Activated CD4-positive, alpha-beta T cell treated with anti-CD3 and anti-CD28 coated beads, Interleukin-2, amount 10 ng/mL, durations not matched to agents 7 days and 5 days (primary cell): ENCODE results near the gene HSPD1. TPM values are rescaled to one million over a fixed set of nuclear protein-coding genes. Genes with fewer than 3 reads are reported as not detected.
A peak's percentile ranks its signal among the peaks of the same experiment; 100 is the strongest.
"Not testable (repeated sequence)": the region's sequence is repeated elsewhere in the genome, so short reads cannot be mapped to it uniquely, and the experiment has no call there.

Experiments
- CTCF ChIA-PET: fragments of 350-600 bp; sonication (Branson Sonifier 250); formaldehyde crosslinking; loops from one replicate; lab custom pipeline; 2021; ENCODE audit warnings: antibody characterized with exemption; lab: Charles Lee
- POLR2A ChIA-PET: fragments of 350-600 bp; sonication (Branson Sonifier 250); formaldehyde crosslinking; loops from one replicate; lab custom pipeline; 2021; ENCODE audit warnings: antibody characterized with exemption; lab: Charles Lee
- DNase-seq: peaks from one replicate; pipeline ENCODE4 v3.0.0-alpha.2; 2020
- H3K27ac Mint-ChIP-seq: one replicate; pipeline ENCODE4 v1.8.0; 2021; ENCODE audit warnings: mild to moderate bottlenecking, moderate library complexity, mixed read lengths
- H3K27me3 Mint-ChIP-seq: one replicate; pipeline ENCODE4 v1.8.0; 2021; ENCODE audit warnings: mixed read lengths
- H3K36me3 Mint-ChIP-seq: one replicate; pipeline ENCODE4 v1.8.0; 2021; ENCODE audit warnings: low read depth, mixed read lengths
- H3K4me1 Mint-ChIP-seq: one replicate; pipeline ENCODE4 v1.8.0; 2021; ENCODE audit warnings: mixed read lengths
- H3K4me3 Mint-ChIP-seq: one replicate; pipeline ENCODE4 v1.8.0; 2021; ENCODE audit warnings: mild to moderate bottlenecking, moderate library complexity, mixed read lengths
- H3K9me3 Mint-ChIP-seq: one replicate; pipeline ENCODE4 v1.8.0; 2021; ENCODE audit warnings: mixed read lengths
- total RNA-seq, 2 experiments: library from RNA; stranded (reverse); gene quantifications; one replicate each; pipeline ENCODE4 v1.2.3, GENCODE V29; 2021

Gene HSPD1
- total RNA-seq, 2 experiments from 2014 or later, result 212 to 223 TPM

DNA sequence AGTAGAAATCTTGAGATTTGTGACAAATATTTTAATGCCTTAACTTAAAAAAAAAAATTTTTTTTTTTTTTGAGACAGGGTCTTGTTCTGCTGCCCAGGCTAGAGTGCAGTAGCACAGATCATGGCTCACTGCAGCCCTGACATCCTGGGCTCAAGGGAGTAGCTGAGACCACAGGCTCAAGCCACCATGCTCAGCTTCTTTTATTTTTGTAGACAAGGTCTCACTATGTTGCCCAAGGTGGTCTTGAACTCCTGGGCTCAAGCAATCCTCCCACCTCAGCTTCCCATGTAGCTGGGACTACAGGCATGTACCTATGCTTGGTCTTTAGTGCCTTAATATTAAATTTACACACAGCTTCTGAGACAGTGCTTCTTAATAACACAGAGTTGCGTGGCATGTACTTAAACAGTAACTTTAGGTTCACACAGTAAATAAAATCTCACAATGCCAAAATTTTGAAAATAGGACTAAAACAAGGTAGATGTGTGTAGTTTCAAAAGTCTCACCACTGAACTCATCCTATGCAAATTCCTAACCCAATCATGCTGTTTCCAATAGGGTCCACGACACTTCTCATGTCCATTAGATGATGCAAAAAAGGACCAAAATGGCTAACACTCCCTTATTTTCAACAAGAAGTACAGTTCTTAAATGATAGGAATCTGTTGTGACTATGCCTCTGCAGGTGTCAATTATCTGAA lies 4.1 kb downstream of the HSPD1 start:
- peak overlapping the region; percentile 8 for H3K4me3 Mint-ChIP-seq
- H3K27me3 Mint-ChIP-seq, result no peaks in the 10 kb centered on the region
- no peak for DNase-seq
- H3K4me1 Mint-ChIP-seq, result peaks cover 51% of the 10 kb centered on the region
- peaks cover 69% of the 10 kb centered on the region for H3K36me3 Mint-ChIP-seq
- ChIA-PET CTCF (interaction anchor here (0.6 to 1.3 kb wide), 5 partner anchors 10 to 29 kb away, joined by 3 to 5 read pairs (median 3); no protein-coding TSS in a partner anchor), POLR2A (interaction anchor here (0.6 to 0.8 kb wide), 2 partner anchors 21 to 39 kb away, joined by 3 to 4 read pairs; partner anchors contain the start of gene MOB4)
- no peak overlapping the region for H3K27ac Mint-ChIP-seq
- H3K9me3 Mint-ChIP-seq, result no peaks in the 10 kb centered on the region

DNA sequence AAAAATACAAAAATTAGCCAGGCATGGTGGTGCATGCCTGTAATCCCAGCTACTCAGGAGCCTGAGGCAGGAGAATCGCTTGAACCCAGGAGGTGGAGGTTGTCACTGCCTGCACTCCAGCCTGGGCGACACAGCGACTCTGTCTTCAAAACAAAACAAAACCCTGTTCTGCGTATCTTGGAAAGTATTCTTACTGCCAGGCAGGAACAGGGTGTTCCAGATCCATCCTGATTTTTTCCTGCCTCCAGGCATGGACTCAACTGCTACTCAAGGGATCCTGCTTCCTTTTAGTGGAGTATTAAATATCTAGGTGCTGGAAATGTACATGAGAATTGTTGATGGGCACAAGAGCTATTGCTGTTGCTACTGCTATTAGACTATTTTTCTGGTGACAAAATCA lies 12.3 kb downstream of the HSPD1 start:
- H3K27ac Mint-ChIP-seq, result no peak overlapping the region
- H3K36me3 Mint-ChIP-seq, result peaks cover 85% of the 10 kb centered on the region
- ChIA-PET POLR2A (no interaction called here), CTCF (no interaction called here)
- no peak for DNase-seq
- no peak overlapping the region for H3K4me3 Mint-ChIP-seq
- peaks cover 5% of the 10 kb centered on the region for H3K4me1 Mint-ChIP-seq
- H3K27me3 Mint-ChIP-seq, result no peaks in the 10 kb centered on the region
- peaks cover 12% of the 10 kb centered on the region for H3K9me3 Mint-ChIP-seq

DNA sequence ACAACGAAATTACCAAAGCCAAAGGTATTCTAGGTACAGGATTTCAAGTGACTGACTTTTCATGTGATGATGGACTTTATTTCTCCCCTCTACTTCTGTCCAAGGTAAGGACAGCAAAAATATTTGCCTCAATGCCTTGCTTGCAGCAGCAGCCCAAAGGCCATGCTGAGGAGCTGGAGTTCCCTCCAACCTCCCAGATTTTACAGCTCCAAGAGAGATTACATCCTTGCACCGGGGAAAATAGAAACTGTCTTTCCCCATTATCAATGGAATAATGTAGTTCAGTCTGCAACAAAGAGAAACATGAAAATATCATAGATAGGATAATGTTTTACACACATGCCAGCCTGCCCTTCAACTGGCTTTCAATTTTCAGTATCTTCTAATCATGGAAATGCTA lies 13.5 kb downstream of the HSPD1 start:
- Mint-ChIP-seq H3K27ac (no peak overlapping the region), H3K36me3 (peaks cover 81% of the 10 kb centered on the region), H3K4me1 (peaks cover 2% of the 10 kb centered on the region), H3K9me3 (peaks cover 12% of the 10 kb centered on the region), H3K27me3 (no peaks in the 10 kb centered on the region), H3K4me3 (no peak overlapping the region)
- ChIA-PET POLR2A (no interaction called here), CTCF (no interaction called here)
- no peak for DNase-seq

- ChIA-PET CTCF (interaction anchor here (0.9 to 1.9 kb wide), 3 partner anchors 12 to 31 kb away, joined by 3 to 6 read pairs (median 4); no protein-coding TSS in a partner anchor), POLR2A (interaction anchor here (1.1 kb wide), 1 partner anchor 15 kb away, joined by 3 read pairs; the partner anchor contains the start of genes HSPD1 and HSPE1)
- peaks cover 12% of the 10 kb centered on the region for H3K9me3 Mint-ChIP-seq
- not testable (repeated sequence) for H3K27ac Mint-ChIP-seq, H3K4me3 Mint-ChIP-seq, H3K4me1 Mint-ChIP-seq, DNase-seq, H3K27me3 Mint-ChIP-seq
- peaks cover 76% of the 10 kb centered on the region for H3K36me3 Mint-ChIP-seq
Observed at GRCh38 chr2:197484248-197484647, 15.4 kb downstream of the HSPD1 start.

DNA sequence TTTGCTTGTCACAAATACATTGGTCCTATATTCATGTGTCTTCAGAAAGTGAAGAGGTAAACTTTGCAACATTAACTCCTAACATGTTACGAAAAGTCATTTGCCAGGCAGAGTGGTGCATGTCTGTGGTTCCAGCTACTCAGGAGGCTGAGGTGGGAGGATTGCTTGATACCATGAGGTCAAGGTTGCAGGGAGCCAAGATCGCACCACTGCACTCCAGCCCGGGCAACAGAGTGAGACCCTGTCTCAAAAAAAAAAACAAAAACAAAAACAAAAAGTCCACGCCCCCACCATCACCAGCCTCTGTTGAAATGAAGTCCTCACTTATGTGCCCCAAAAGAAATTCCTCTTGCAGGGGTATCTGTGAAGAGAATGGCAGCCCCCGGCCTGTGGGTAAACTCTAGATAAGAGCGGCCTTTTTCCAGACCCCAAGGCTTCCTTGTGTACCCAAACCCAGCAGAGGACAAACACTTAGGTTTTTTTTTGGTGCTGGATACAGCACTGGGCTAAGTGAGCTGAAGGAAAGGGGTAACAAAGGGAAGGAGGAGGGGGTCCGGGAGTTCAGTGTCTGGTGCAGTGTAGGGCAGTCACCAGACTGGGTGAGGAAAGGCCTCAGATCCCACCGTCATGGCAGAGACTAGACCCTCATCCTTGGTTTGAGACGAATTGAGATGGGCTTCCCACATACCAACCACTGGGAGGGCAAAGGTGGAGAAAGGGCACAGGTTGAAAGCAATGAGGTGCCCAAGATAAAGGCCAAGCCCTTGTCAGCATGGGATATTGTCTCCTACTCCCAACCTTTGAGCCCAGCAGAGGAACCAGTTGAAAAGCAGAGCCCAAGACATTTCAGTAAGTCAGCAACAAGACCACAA lies 19.2 kb downstream of the HSPD1 start:
- ChIA-PET CTCF (interaction anchor here (0.7 kb wide), 2 partner anchors 9 to 1030 kb away, joined by 3 read pairs; no protein-coding TSS in a partner anchor), POLR2A (interaction anchor here (0.6 kb wide), 1 partner anchor 10 kb away, joined by 3 read pairs; no protein-coding TSS in a partner anchor)
- no peak for DNase-seq
- H3K36me3 Mint-ChIP-seq, result peaks cover 64% of the 10 kb centered on the region
- H3K4me3 Mint-ChIP-seq, result no peak overlapping the region
- H3K4me1 Mint-ChIP-seq, result peaks cover 4% of the 10 kb centered on the region
- peak overlapping the region; percentile 55 for H3K27ac Mint-ChIP-seq
- H3K27me3 Mint-ChIP-seq, result no peaks in the 10 kb centered on the region
- H3K9me3 Mint-ChIP-seq, result peaks cover 9% of the 10 kb centered on the region

GRCh38 chr2:197477797-197478196 lies 21.8 kb downstream of the HSPD1 start:
- peaks cover 62% of the 10 kb centered on the region for H3K36me3 Mint-ChIP-seq
- no peaks in the 10 kb centered on the region for H3K27me3 Mint-ChIP-seq
- no peaks in the 10 kb centered on the region for H3K9me3 Mint-ChIP-seq
- peak overlapping the region; percentile 25 for H3K27ac Mint-ChIP-seq
- H3K4me1 Mint-ChIP-seq, result peaks cover 4% of the 10 kb centered on the region
- CTCF ChIA-PET, result interaction anchor here (1.2 kb wide), 1 partner anchor 9 kb away, joined by 4 read pairs; no protein-coding TSS in a partner anchor
- H3K4me3 Mint-ChIP-seq, result no peak overlapping the region
- POLR2A ChIA-PET, result no interaction called here
- DNase-seq, result no peak

DNA sequence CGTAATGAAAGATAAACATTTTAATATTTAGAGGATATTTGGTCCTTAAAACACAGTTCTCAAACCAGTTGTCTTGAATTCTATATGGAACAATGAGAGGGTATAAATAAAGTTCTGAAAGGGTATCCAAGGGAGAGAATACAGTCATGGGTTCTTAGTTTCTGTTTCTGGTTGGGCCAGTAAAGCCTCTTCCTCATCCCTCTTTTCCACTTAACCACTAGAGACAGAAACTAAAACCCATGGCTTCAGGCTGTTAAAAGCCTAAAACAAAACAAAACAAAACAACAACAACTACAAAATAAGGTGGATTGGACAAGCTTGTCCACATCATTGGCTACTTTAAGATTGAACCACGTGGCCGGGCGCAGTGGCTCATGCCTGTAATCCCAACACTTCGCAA lies 27.5 kb downstream of the HSPD1 start:
- Mint-ChIP-seq H3K9me3 (no peaks in the 10 kb centered on the region), H3K27ac (no peak overlapping the region), H3K36me3 (peaks cover 52% of the 10 kb centered on the region), H3K4me1 (peaks cover 3% of the 10 kb centered on the region), H3K4me3 (no peak overlapping the region), H3K27me3 (no peaks in the 10 kb centered on the region)
- no peak for DNase-seq
- POLR2A ChIA-PET, result interaction anchor here (0.6 to 0.7 kb wide), 2 partner anchors 17 to 301 kb away, joined by 3 to 5 read pairs; no protein-coding TSS in a partner anchor
- CTCF ChIA-PET, result interaction anchor here (0.7 to 1.7 kb wide), 2 partner anchors 26 to 82 kb away, joined by 3 to 4 read pairs; no protein-coding TSS in a partner anchor

DNA sequence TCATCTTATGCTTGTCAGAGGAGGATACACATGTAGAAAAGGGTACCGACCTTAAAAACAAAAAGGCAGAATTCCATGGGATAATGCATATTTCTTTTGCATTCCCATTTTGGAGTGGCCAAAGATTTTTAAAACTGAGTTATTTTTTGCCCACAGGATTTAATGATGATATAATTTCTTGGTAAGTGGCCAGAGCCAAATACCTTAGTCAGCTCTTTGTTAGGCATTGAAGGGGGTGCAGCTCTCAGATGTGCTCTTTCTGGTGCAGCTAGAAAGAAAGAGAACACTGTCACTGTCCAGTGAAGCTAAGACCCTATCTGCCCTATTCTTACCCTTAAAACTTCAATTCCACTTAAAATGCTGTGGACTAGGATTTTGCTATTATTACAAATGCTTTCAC lies 35.5 kb downstream of the HSPD1 start:
- no peak overlapping the region for H3K27ac Mint-ChIP-seq
- POLR2A ChIA-PET, result interaction anchor here (0.6 kb wide), 1 partner anchor 413 kb away, joined by 5 read pairs; no protein-coding TSS in a partner anchor
- H3K4me1 Mint-ChIP-seq, result peaks cover 4% of the 10 kb centered on the region
- H3K27me3 Mint-ChIP-seq, result no peaks in the 10 kb centered on the region
- peaks cover 40% of the 10 kb centered on the region for H3K36me3 Mint-ChIP-seq
- DNase-seq, result no peak
- no peak overlapping the region for H3K4me3 Mint-ChIP-seq
- CTCF ChIA-PET, result no interaction called here
- no peaks in the 10 kb centered on the region for H3K9me3 Mint-ChIP-seq

- Mint-ChIP-seq H3K4me1 (peaks cover 17% of the 10 kb centered on the region), H3K9me3 (no peaks in the 10 kb centered on the region), H3K4me3 (no peak overlapping the region), H3K27ac (no peak overlapping the region), H3K27me3 (no peaks in the 10 kb centered on the region), H3K36me3 (peaks cover 31% of the 10 kb centered on the region)
- CTCF ChIA-PET, result interaction anchor here (0.6 to 1.1 kb wide), 2 partner anchors 15 to 39 kb away, joined by 3 read pairs; partner anchors contain the start of genes HSPD1 and HSPE1
- no peak for DNase-seq
- POLR2A ChIA-PET, result interaction anchor here (1.0 kb wide), 1 partner anchor 10 kb away, joined by 3 read pairs; no protein-coding TSS in a partner anchor
Observed at GRCh38 chr2:197461057-197461456, 38.6 kb downstream of the HSPD1 start.

DNA sequence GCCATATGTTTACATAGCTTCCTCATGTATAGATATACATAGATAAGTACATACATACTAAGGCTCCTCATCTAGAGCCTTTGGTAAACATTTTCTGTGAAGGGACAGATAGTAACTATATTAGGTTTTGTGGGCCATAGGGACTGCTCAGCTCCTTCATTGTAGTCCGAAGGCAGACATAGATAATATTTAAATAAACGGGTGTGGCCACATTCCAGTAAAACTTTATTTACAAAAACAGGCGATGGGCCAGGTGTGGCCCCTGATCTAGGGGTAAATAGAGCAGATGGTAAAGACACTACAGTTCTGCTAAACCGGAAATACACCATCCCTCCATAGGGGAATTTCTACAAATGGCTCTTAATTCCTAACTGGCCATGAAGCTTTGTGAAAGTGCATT lies 39.0 kb downstream of the HSPD1 start:
- H3K4me3 Mint-ChIP-seq, result no peak overlapping the region
- H3K27me3 Mint-ChIP-seq, result no peaks in the 10 kb centered on the region
- ChIA-PET POLR2A (interaction anchor here (1.0 kb wide), 1 partner anchor 11 kb away, joined by 3 read pairs; no protein-coding TSS in a partner anchor), CTCF (interaction anchor here (0.6 to 1.1 kb wide), 2 partner anchors 15 to 39 kb away, joined by 3 read pairs; partner anchors contain the start of genes HSPD1 and HSPE1)
- peaks cover 21% of the 10 kb centered on the region for H3K4me1 Mint-ChIP-seq
- H3K36me3 Mint-ChIP-seq, result peaks cover 32% of the 10 kb centered on the region
- DNase-seq, result no peak
- H3K27ac Mint-ChIP-seq, result no peak overlapping the region
- H3K9me3 Mint-ChIP-seq, result no peaks in the 10 kb centered on the region

DNA sequence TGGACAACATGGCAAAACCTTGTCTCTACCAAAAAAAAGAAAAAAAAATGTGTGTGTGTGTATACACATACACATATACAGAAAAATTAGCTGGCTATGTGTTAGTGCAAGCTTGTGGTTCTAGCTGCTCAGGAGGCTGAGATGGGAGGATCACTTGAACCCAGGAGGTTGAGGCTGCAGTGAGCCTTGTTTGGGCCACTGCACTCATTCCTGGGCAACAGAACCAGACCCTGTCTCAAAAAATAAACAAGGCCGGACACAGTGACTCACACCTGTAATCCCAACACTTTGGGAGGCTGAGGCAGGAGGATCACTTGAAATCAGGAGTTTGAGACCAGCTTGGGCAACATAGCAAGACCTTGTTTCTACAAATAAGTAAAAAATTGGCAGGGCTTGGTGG lies 44.2 kb downstream of the HSPD1 start:
- peak overlapping the region; percentile 30 for H3K4me3 Mint-ChIP-seq
- no peaks in the 10 kb centered on the region for H3K9me3 Mint-ChIP-seq
- no peak for DNase-seq
- CTCF ChIA-PET, result interaction anchor here (0.8 to 1.0 kb wide), 2 partner anchors 14 to 22 kb away, joined by 3 read pairs; no protein-coding TSS in a partner anchor
- peak overlapping the region; percentile 26 for H3K27ac Mint-ChIP-seq
- peaks cover 19% of the 10 kb centered on the region for H3K36me3 Mint-ChIP-seq
- POLR2A ChIA-PET, result interaction anchor here (0.7 kb wide), 1 partner anchor 16 kb away, joined by 3 read pairs; no protein-coding TSS in a partner anchor
- H3K4me1 Mint-ChIP-seq, result peaks cover 47% of the 10 kb centered on the region
- H3K27me3 Mint-ChIP-seq, result no peaks in the 10 kb centered on the region

GRCh38 chr2:197454923-197455322 lies 44.7 kb downstream of the HSPD1 start:
- Mint-ChIP-seq H3K4me3 (peak overlapping the region; percentile 86), H3K27ac (peak overlapping the region; percentile 99), H3K27me3 (no peaks in the 10 kb centered on the region), H3K4me1 (peaks cover 47% of the 10 kb centered on the region), H3K9me3 (no peaks in the 10 kb centered on the region), H3K36me3 (peaks cover 18% of the 10 kb centered on the region)
- DNase-seq, result no peak
- ChIA-PET CTCF (interaction anchor here (0.8 to 1.2 kb wide), 3 partner anchors 15 to 22 kb away, joined by 3 read pairs; no protein-coding TSS in a partner anchor), POLR2A (no interaction called here)
